COLO829 (cell line): ENCODE results near the gene AKNAD1.

Experiments
- DNase-seq: peaks from one replicate; pipeline ENCODE4 v3.0.0; 2012; ENCODE audit warnings: low spot score

AKNAD1 gene

GRCh38 chr1:108830119-108831008 lies 26.5 kb downstream of the AKNAD1 start:
- DNase-seq: no peak

DNA sequence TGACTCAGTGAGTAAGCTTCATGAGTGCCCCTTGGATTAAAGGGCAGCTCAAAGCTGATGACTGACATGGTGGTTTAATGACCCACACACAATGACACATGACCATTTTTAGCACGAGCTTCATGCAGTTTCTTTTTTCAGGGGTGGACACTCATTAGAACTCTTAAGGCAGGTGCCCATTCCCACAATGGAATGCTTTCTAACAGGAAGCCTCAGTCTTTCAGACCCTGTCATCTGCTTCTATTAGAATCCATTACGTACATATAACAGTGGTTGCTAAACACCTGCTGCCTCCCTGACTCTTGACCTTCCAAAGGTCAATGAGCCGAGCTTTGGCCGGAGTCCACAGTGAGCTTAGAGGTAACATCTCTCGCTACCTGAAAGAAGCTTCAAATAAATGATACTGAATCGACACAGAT lies 27.4 kb downstream of the AKNAD1 start:
- no peak for DNase-seq

DNA sequence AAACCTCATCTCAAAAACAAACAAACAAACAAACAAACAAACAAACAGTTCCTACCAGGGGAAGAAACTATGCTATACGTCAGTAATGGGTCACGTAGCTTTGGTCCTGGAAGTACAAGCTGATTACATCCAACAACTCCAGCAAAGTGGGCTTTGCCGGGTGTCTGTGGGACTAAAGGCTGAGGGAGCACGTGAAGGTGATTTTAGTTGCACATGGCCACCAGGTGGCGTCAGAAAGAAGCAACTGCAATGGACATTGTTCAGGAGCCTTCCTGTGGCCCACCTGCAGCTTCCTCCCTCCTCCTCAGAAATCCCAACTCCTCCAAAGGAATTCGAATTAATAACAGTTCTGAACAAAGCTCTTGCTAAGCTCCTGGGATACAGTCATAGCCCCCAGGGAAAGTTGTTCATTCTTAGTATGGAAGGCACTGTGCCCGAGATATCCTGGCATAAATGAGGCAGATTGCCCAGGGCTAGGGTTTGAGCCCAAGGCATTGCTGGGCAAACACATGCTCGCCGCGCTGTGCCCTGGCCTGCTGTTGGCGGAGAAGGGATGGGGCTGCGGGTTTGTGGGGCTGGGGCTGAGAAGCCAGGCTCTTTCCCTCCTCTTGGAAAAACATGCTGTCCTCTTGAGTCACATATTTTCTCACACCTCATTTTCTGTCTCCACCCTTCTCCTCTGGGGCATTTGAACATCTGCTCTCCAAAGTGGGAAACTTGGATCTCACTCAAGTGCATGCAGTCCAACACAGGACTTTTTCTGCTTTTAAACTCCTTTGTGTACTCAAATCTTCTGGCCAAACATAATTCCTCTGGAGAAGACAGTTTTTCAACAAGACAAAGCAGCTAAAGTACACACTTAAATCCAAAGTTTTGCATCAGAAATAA lies 28.6 kb downstream of the AKNAD1 start:
- DNase-seq: peak; percentile 61

DNA sequence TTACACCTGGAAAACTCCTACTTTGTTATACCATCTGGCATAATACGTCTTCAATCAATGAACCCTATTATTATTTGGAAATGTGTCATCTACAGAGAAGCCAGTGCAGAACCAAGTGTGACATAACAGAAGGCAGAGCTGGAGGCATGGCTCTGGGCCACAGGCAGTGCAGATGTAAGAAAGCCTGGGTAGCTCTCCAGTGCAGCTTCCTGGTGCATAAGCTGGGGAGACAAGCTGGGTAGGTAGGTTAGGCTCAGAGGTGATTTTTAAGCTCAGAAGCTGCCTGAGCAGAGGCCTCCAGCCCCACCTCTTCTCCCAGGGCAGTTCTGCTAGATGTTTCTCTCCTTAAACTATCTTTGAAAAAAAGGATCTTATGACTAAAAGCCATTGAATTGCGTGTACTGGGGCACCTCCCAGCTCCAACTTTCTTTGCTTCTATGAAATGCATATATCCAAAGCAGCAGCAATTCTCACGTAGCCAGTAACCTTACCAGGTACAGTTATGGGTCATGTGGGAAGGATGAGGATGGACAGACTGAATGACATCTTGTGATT lies 30.7 kb downstream of the AKNAD1 start:
- no peak for DNase-seq

DNA sequence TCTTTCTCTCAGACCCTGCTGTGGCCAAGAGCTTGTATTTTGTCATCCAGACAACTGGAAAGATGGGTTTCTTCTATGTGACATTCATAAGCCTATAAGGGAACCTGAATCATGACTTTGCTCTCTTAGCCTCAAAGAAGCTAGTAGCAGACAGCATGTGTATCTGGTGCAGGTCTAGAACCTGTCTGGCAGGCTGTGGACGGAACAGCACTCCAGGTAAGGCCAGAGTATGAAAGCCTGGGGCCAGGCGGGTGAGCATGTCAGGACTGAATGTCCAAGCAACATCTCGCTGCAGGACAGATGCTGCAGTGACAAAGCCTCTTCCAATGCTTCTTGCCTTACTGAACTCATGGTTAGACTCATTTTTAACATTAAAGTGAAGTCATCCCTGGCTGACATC lies 32.8 kb downstream of the AKNAD1 start:
- DNase-seq: no peak

DNA sequence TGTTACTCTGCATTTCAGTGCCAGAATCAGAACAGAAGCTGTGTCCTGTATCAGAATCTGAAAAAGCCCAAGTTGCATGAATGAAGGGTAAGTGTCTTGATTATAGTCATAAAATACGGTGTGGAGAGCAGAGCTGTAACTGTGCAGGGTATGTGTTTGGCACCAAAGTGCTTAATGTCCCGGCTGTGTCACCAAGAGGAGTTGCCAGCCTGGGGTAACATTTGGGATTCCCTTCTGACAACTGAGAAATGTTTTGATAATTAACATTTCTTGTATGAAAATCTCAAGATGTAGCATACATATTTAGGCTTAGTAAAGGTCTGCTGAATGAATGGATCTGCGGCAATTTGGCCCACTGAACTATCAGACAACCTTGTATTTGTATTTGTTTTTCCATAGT lies 33.3 kb downstream of the AKNAD1 start:
- DNase-seq: no peak

DNA sequence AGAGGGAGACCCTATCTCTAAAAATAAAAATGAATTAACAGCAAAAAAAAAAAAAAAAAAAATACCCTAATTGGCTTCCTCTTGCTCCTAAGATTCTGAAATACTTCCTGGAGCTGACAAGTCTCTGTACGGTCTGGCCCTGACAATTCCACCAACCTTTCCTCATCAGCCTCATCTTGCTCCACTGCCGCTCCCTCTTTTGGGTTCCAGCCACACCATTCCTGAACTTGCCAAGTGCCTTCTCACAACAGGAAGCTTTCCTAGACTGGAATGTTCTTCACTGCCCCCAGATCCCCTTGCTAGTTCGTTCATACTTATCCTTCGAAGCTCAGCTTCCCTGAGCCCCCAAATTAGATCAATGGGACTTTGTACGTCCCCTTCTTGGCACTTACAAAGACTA lies 37.0 kb downstream of the AKNAD1 start:
- no peak for DNase-seq

DNA sequence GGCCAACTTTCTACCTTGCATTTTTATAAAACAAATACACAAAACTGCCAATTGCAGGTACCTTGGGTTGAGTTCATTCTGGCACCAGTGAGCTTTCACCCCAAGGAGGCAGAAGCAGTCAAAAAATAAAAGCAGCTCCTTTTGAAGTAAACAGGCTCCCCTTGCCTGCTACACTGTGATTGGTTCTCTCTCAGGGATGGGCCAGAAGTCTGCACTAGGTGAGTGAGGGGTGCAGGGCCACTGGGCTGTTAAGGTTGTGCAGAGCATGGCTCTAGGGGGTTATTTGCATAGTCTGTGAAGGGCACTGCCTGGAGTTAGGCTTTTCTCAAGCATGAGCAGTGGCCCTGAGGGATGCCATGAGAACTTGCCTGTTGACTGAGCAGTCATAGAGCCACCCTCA lies 39.1 kb downstream of the AKNAD1 start:
- DNase-seq: no peak

GRCh38 chr1:108817016-108817415 lies 39.9 kb downstream of the AKNAD1 start:
- peak; percentile 71 for DNase-seq

- peak; percentile 81 for DNase-seq
Measured at GRCh38 chr1:108816049-108816893, 40.6 kb downstream of the AKNAD1 start.

GRCh38 chr1:108815566-108815965 lies 41.3 kb downstream of the AKNAD1 start:
- DNase-seq: no peak

- DNase-seq: no peak
Measured at GRCh38 chr1:108814343-108815125, 42.4 kb downstream of the AKNAD1 start.

DNA sequence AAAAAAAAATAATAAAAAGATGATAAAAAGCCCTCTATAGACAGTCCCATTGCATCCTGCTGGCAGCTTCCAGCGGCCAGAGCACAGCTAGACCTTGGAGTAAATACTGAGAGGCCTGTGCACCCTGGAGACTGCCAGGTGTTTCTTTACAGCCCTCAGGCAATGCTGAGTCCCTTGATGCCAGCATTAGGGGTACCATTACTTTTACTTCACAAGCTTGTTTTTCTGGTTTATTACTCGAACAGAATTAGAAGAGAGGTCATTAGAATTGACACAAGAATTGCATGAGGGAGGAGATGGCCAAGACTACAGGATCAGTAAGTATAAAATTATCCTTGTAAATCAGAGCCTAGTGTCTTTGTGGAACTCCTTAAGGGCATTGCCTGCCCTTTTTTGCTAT lies 43.6 kb downstream of the AKNAD1 start:
- DNase-seq: no peak

DNA sequence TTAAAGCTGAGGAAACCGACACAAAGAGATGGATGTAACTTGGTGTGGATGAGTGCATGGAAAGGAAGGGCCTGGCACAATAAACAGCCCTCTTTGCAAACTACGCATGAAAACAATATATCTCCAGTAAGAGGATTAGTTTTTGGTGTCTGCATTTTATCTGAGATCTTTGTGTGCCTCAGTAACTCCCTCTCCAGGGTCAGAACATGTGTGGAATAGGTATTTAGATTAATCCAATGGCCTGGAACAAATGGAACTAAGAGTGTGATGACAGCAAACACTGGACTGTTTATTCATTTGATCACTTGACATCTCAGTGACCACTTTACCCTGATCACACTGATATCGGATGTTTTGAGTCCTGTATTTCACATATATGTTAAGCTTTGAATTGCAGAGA lies 45.3 kb downstream of the AKNAD1 start:
- no peak for DNase-seq

GRCh38 chr1:108808438-108808837 lies 48.5 kb downstream of the AKNAD1 start:
- no peak for DNase-seq

GRCh38 chr1:108803548-108803947 lies 53.3 kb downstream of the AKNAD1 start:
- DNase-seq: no peak

GRCh38 chr1:108801101-108801500 lies 55.8 kb downstream of the AKNAD1 start:
- no peak for DNase-seq

- DNase-seq: no peak
Measured at GRCh38 chr1:108799001-108799400, 57.9 kb downstream of the AKNAD1 start.

- DNase-seq: no peak
Measured at GRCh38 chr1:108792420-108792819, 64.5 kb downstream of the AKNAD1 start.

GRCh38 chr1:108791790-108792189 lies 65.1 kb downstream of the AKNAD1 start:
- DNase-seq: no peak

DNA sequence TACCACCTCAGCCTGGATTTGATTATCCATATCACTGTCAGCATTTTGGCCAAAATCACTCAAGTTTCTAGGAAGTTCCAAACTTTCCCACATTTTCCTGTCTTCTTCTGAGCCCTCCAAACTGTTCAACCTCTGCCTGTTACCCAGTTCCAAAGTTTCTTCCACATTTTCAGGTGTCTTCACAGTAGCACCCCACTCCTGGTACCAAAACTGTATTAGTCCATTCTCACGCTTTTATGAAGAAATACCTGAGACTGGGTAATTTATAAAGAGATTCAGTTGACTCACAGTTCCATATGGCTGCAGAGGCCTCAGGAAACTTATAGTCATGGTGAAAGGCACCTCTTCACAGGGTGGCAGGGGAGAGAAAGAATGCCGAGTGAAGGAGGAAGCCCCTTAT lies 71.0 kb downstream of the AKNAD1 start:
- DNase-seq: no peak
